HepG2 (cell line): ENCODE results near the gene THADA. TPM values are rescaled to one million over a fixed set of nuclear protein-coding genes. Genes with fewer than 3 reads are reported as not detected.

Experiments used
- BRCA1 ChIP-seq: sonication (generic); formaldehyde crosslinking; IDR thresholded peaks from 2 replicates; pipeline ENCODE4 v1.4.0; 2020; ENCODE audit warnings: missing genetic modification reagents
- EZH2 ChIP-seq: conservative IDR thresholded peaks from 2 replicates; pipeline ENCODE4 v1.6.1; 2012; ENCODE audit warnings: mild to moderate bottlenecking, low read depth, low read length, moderate library complexity
- FOSL2 ChIP-seq: sonication (generic); formaldehyde crosslinking; IDR thresholded peaks from 2 replicates; pipeline ENCODE4 v1.4.0; 2020; ENCODE audit warnings: missing genetic modification reagents
- HNF4A ChIP-seq: sonication (generic); formaldehyde crosslinking; IDR thresholded peaks from 2 replicates; pipeline ENCODE4 v1.4.0; 2020; ENCODE audit warnings: missing genetic modification reagents
- HNRNPK ChIP-seq: fragments of 200-400 bp; formaldehyde crosslinking; IDR thresholded peaks from 2 replicates; pipeline ENCODE4 v1.6.1; 2018; ENCODE audit warnings: low read length, low read depth, moderate library complexity, mild to moderate bottlenecking; ENCODE audit not compliant: poor library complexity, severe bottlenecking
- HOXA3 ChIP-seq: sonication (generic); formaldehyde crosslinking; IDR thresholded peaks from 2 replicates; pipeline ENCODE4 v1.5.0; 2020; ENCODE audit warnings: missing genetic modification reagents
- KLF6 ChIP-seq: IDR thresholded peaks from 2 replicates; pipeline ENCODE4 v1.8.0; 2016; ENCODE audit warnings: missing biosample characterization, missing genetic modification reagents
- MTF2 ChIP-seq: sonication (generic); formaldehyde crosslinking; IDR thresholded peaks from 2 replicates; pipeline ENCODE4 v1.5.0; 2020; ENCODE audit warnings: missing genetic modification reagents, borderline replicate concordance
- NFIC ChIP-seq: IDR thresholded peaks from 2 replicates; pipeline ENCODE4 v1.6.1; 2012; ENCODE audit warnings: mild to moderate bottlenecking, low read length, inconsistent platforms
- SMAD9 ChIP-seq: sonication (generic); formaldehyde crosslinking; IDR thresholded peaks from 2 replicates; pipeline ENCODE4 v1.5.1; 2020; ENCODE audit warnings: mild to moderate bottlenecking, missing genetic modification reagents
- ZBTB42 ChIP-seq: sonication (generic); formaldehyde crosslinking; IDR thresholded peaks from 2 replicates; pipeline ENCODE4 v1.5.0; 2020; ENCODE audit warnings: mild to moderate bottlenecking, missing genetic modification reagents
- ZNF343 ChIP-seq: sonication (generic); formaldehyde crosslinking; IDR thresholded peaks from 2 replicates; pipeline ENCODE4 v1.4.0; 2020; ENCODE audit warnings: mild to moderate bottlenecking, missing genetic modification reagents
- ZNF768 ChIP-seq: sonication (generic); formaldehyde crosslinking; IDR thresholded peaks from 2 replicates; pipeline ENCODE4 v1.4.0; 2020; ENCODE audit warnings: missing genetic modification reagents
- ZSCAN31 ChIP-seq: sonication (generic); formaldehyde crosslinking; IDR thresholded peaks from 2 replicates; pipeline ENCODE4 v1.5.0; 2020; ENCODE audit warnings: low read depth, mild to moderate bottlenecking, missing genetic modification reagents
- polyA plus RNA-seq, 8 experiments: library from polyadenylated mRNA; depleted of rRNA in 3 of 8; stranded (reverse) in 7 of 8; unstranded in 1 of 8; fragments of >200 nt; fragmentation: Illumina TruSeq in 4 of 8; extraction: Trizol in 4 of 8; gene quantifications; 2 replicates each; pipeline versions ENCODE4 v1.2.1 to v1.2.3, GENCODE V29; 2011 to 2016; ENCODE audit warnings: low read depth in 4 of 8, missing spikeins in 1 of 8, mixed read lengths in 1 of 8; ENCODE audit not compliant: insufficient read depth in 1 of 8
- total RNA-seq, 5 experiments: library from RNA; depleted of rRNA; stranded (reverse); fragments of >200 nt; fragmentation: Illumina TruSeq; extraction: Trizol; gene quantifications; 2 replicates each; pipeline ENCODE4 v1.2.3, GENCODE V29; 2016; ENCODE audit warnings: low read depth in 1 of 5
- TF ChIP-seq, protein P1 (sequence below): sonication (generic); formaldehyde crosslinking; IDR thresholded peaks from 2 replicates; pipeline ENCODE4 v1.4.0; 2020; ENCODE audit warnings: missing genetic modification reagents
- TF ChIP-seq, protein P2 (sequence below): sonication (generic); formaldehyde crosslinking; IDR thresholded peaks from 2 replicates; pipeline ENCODE4 v1.4.0; 2020; ENCODE audit warnings: missing genetic modification reagents; ENCODE audit errors: not compliant biosample characterization
- TF ChIP-seq, protein P3 (sequence below): sonication (generic); formaldehyde crosslinking; IDR thresholded peaks from 2 replicates; pipeline ENCODE4 v1.5.1; 2020; ENCODE audit warnings: mild to moderate bottlenecking, missing genetic modification reagents
- TF ChIP-seq, protein P4 (sequence below): sonication (generic); formaldehyde crosslinking; IDR thresholded peaks from 2 replicates; pipeline ENCODE4 v1.4.0; 2020; ENCODE audit warnings: missing genetic modification reagents, borderline replicate concordance
- TF ChIP-seq, protein P5 (sequence below): sonication (generic); formaldehyde crosslinking; IDR thresholded peaks from 2 replicates; pipeline ENCODE4 v1.4.0; 2020; ENCODE audit warnings: missing genetic modification reagents

The THADA gene
- total and polyA plus RNA-seq, 2 of the 13 experiments (the other 11 are each of a cell fraction or from before 2014, with no cell fraction given): 12.7 to 21.7 TPM

DNA sequence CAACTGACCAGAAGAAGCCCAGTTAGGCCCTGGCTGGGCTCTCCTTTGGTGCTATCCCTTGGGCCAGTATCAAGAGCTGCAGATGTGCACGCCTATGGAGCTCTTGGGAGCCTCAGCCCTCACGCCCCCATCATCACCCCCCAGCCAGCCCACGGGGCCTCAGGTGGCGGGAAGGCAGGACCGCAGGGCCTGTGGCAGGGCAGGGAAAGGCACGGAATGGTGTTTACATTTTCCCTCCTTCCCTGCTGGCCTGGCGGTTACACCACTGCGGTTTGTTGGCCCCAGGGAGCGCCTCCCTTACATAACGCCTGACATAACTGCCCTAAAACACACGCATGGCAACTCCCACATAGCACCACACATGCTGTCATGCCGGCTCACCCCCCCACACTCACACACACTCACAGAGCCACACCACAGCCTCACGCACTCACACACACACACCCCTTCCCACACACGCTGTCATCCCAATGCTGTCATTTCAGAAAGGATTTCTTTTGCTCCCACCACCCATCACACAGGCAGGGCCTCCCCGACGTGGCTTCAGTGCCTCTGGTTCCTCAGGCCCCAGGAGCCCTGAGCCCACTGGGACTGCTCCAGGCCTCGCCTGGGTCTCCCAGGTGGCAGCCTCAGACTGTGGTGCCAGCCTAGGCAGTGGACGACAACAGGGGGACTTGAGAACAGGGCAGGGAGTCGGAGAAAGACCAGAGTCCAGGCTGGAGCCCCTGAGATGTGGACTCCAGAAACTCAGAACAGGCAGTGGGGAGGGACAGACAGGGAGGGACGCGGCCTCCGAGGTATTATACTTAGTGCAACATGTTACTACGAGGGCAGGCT, 385.2 kb downstream of the THADA start (continued):
- TF ChIP-seq, protein P1, sequence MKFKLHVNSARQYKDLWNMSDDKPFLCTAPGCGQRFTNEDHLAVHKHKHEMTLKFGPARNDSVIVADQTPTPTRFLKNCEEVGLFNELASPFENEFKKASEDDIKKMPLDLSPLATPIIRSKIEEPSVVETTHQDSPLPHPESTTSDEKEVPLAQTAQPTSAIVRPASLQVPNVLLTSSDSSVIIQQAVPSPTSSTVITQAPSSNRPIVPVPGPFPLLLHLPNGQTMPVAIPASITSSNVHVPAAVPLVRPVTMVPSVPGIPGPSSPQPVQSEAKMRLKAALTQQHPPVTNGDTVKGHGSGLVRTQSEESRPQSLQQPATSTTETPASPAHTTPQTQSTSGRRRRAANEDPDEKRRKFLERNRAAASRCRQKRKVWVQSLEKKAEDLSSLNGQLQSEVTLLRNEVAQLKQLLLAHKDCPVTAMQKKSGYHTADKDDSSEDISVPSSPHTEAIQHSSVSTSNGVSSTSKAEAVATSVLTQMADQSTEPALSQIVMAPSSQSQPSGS (CRISPR knock-in tag): peak; percentile 76; the same call in 1 of the 2 replicates
- TF ChIP-seq EZH2 (no peak), ZNF343 (CRISPR knock-in tag) (peak; percentile 81; the same call in 1 of the 2 replicates), HNF4A (CRISPR knock-in tag) (peak; percentile 65), MTF2 (CRISPR knock-in tag) (no peak; the same call in 1 of the 2 replicates), ZBTB42 (CRISPR knock-in tag) (peak; percentile 55; the same call in 1 of the 2 replicates), KLF6 (0 out of 2 replicates have a peak, but pooled peaks have one; percentile 83), ZSCAN31 (peak; percentile 91; the same call in 1 of the 2 replicates), FOSL2 (peak; percentile 72), SMAD9 (CRISPR knock-in tag) (no peak), BRCA1 (peak; percentile 92), NFIC (no peak), ZNF768 (0 out of 2 replicates have a peak, but pooled peaks have one; percentile 16), HOXA3 (CRISPR knock-in tag) (peak; percentile 93), HNRNPK (no peak)
- TF ChIP-seq, protein P2, sequence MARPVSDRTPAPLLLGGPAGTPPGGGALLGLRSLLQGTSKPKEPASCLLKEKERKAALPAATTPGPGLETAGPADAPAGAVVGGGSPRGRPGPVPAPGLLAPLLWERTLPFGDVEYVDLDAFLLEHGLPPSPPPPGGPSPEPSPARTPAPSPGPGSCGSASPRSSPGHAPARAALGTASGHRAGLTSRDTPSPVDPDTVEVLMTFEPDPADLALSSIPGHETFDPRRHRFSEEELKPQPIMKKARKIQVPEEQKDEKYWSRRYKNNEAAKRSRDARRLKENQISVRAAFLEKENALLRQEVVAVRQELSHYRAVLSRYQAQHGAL (CRISPR knock-in tag): peak; percentile 86
- TF ChIP-seq, protein P3, sequence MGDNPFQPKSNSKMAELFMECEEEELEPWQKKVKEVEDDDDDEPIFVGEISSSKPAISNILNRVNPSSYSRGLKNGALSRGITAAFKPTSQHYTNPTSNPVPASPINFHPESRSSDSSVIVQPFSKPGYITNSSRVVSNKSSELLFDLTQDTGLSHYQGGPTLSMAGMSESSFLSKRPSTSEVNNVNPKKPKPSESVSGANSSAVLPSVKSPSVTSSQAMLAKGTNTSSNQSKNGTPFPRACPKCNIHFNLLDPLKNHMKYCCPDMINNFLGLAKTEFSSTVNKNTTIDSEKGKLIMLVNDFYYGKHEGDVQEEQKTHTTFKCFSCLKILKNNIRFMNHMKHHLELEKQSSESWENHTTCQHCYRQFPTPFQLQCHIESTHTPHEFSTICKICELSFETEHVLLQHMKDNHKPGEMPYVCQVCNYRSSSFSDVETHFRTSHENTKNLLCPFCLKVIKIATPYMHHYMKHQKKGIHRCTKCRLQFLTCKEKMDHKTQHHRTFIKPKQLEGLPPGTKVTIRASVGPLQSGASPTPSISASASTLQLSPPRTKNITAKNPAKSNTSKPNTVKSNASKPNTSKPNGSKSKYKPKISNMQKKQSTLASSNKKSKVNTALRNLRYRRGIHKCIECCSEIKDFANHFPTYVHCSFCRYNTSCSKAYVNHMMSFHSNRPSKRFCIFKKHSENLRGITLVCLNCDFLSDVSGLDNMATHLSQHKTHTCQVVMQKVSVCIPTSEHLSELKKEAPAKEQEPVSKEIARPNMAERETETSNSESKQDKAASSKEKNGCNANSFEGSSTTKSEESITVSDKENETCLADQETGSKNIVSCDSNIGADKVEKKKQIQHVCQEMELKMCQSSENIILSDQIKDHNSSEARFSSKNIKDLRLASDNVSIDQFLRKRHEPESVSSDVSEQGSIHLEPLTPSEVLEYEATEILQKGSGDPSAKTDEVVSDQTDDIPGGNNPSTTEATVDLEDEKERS (CRISPR knock-in tag): no peak
- TF ChIP-seq, protein P4, sequence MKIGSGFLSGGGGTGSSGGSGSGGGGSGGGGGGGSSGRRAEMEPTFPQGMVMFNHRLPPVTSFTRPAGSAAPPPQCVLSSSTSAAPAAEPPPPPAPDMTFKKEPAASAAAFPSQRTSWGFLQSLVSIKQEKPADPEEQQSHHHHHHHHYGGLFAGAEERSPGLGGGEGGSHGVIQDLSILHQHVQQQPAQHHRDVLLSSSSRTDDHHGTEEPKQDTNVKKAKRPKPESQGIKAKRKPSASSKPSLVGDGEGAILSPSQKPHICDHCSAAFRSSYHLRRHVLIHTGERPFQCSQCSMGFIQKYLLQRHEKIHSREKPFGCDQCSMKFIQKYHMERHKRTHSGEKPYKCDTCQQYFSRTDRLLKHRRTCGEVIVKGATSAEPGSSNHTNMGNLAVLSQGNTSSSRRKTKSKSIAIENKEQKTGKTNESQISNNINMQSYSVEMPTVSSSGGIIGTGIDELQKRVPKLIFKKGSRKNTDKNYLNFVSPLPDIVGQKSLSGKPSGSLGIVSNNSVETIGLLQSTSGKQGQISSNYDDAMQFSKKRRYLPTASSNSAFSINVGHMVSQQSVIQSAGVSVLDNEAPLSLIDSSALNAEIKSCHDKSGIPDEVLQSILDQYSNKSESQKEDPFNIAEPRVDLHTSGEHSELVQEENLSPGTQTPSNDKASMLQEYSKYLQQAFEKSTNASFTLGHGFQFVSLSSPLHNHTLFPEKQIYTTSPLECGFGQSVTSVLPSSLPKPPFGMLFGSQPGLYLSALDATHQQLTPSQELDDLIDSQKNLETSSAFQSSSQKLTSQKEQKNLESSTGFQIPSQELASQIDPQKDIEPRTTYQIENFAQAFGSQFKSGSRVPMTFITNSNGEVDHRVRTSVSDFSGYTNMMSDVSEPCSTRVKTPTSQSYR (CRISPR knock-in tag): peak; percentile 55; the same call in 1 of the 2 replicates
- TF ChIP-seq, protein P5, sequence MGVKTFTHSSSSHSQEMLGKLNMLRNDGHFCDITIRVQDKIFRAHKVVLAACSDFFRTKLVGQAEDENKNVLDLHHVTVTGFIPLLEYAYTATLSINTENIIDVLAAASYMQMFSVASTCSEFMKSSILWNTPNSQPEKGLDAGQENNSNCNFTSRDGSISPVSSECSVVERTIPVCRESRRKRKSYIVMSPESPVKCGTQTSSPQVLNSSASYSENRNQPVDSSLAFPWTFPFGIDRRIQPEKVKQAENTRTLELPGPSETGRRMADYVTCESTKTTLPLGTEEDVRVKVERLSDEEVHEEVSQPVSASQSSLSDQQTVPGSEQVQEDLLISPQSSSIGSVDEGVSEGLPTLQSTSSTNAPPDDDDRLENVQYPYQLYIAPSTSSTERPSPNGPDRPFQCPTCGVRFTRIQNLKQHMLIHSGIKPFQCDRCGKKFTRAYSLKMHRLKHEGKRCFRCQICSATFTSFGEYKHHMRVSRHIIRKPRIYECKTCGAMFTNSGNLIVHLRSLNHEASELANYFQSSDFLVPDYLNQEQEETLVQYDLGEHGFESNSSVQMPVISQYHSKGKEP: no peak
